Activated CD8-positive, alpha-beta T cell treated with anti-CD3 and anti-CD28 coated beads for 36 hours (primary cell): ENCODE results near the gene CPA1. TPM values are rescaled to one million over a fixed set of nuclear protein-coding genes. Genes with fewer than 3 reads are reported as not detected.

Source experiments
- ATAC-seq: fragments of 200-7000 bp; cut with Tn5 transposase; one replicate; pipeline ENCODE4 v1.10.0; 2021; ENCODE audit warnings: mild to moderate bottlenecking, moderate library complexity
- CTCF ChIA-PET: fragments of 350-600 bp; sonication (Branson Sonifier 250); formaldehyde crosslinking; loops from one replicate; lab custom pipeline; 2021; ENCODE audit warnings: antibody characterized with exemption; lab: Charles Lee
- POLR2A ChIA-PET: fragments of 350-600 bp; sonication (Branson Sonifier 250); formaldehyde crosslinking; loops from one replicate; lab custom pipeline; 2021; ENCODE audit warnings: antibody characterized with exemption; lab: Charles Lee
- DNase-seq: peaks from one replicate; pipeline ENCODE4 v3.0.0-alpha.2; 2020
- H3K27ac Mint-ChIP-seq: one replicate; pipeline ENCODE4 v1.8.0; 2021; ENCODE audit warnings: mild to moderate bottlenecking, mixed read lengths
- H3K27me3 Mint-ChIP-seq: one replicate; pipeline ENCODE4 v1.8.0; 2021; ENCODE audit warnings: mixed read lengths
- H3K36me3 Mint-ChIP-seq: one replicate; pipeline ENCODE4 v1.8.0; 2021; ENCODE audit warnings: low read depth, mixed read lengths
- H3K4me1 Mint-ChIP-seq: one replicate; pipeline ENCODE4 v1.8.0; 2021; ENCODE audit warnings: low read depth, mixed read lengths
- H3K4me3 Mint-ChIP-seq: one replicate; pipeline ENCODE4 v1.8.0; 2021; ENCODE audit warnings: mild to moderate bottlenecking, moderate library complexity, mixed read lengths
- H3K9me3 Mint-ChIP-seq: one replicate; pipeline ENCODE4 v1.8.0; 2021; ENCODE audit warnings: mixed read lengths
- intact Hi-C: fragments of 100-400 bp; cut with micrococcal nuclease; formaldehyde crosslinking; loops from one replicate; pipeline ENCODE4 v1.10.0; 2022
- total RNA-seq, 2 experiments: library from RNA; stranded (reverse); gene quantifications; one replicate each; pipeline ENCODE4 v1.2.3, GENCODE V29; 2021
- TF ChIP-seq, protein P1 (sequence below): fragments of 200-600 bp; IDR thresholded peaks from one replicate; pipeline ENCODE4 v1.8.0; 2022; ENCODE audit warnings: antibody characterized with exemption, mild to moderate bottlenecking

Gene CPA1
- total RNA-seq, 2 experiments from 2014 or later: not detected

DNA sequence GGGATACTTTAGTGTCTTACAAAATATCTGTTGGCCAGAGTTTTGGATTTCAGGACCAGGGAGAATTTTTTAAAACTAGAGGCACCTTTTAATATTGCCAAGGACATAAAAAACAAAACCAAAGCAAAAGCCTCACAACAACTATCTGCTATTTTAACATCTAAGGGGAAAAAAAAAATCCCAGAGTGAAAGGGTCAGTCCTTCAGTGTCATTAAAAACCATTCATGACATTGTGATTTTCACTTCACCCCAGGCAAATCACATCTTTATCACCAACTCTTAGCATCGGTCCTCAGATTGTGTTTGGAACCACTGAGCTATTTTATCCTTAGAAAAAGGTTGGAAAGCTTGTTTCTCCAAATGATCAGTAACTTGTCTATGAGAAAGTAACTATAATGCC lies 49.8 kb downstream of the CPA1 start:
- Mint-ChIP-seq H3K4me1 (peaks cover 35% of the 10 kb centered on the region), H3K27ac (no peak overlapping the region), H3K36me3 (peaks cover 11% of the 10 kb centered on the region), H3K27me3 (no peaks in the 10 kb centered on the region), H3K4me3 (no peak overlapping the region), H3K9me3 (no peaks in the 10 kb centered on the region)
- POLR2A ChIA-PET: no interaction called here
- DNase-seq: no peak
- TF ChIP-seq, protein P1, sequence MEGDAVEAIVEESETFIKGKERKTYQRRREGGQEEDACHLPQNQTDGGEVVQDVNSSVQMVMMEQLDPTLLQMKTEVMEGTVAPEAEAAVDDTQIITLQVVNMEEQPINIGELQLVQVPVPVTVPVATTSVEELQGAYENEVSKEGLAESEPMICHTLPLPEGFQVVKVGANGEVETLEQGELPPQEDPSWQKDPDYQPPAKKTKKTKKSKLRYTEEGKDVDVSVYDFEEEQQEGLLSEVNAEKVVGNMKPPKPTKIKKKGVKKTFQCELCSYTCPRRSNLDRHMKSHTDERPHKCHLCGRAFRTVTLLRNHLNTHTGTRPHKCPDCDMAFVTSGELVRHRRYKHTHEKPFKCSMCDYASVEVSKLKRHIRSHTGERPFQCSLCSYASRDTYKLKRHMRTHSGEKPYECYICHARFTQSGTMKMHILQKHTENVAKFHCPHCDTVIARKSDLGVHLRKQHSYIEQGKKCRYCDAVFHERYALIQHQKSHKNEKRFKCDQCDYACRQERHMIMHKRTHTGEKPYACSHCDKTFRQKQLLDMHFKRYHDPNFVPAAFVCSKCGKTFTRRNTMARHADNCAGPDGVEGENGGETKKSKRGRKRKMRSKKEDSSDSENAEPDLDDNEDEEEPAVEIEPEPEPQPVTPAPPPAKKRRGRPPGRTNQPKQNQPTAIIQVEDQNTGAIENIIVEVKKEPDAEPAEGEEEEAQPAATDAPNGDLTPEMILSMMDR: no peak
- CTCF ChIA-PET: no interaction called here
- intact Hi-C loops: no loop called here
- ATAC-seq: no peak

DNA sequence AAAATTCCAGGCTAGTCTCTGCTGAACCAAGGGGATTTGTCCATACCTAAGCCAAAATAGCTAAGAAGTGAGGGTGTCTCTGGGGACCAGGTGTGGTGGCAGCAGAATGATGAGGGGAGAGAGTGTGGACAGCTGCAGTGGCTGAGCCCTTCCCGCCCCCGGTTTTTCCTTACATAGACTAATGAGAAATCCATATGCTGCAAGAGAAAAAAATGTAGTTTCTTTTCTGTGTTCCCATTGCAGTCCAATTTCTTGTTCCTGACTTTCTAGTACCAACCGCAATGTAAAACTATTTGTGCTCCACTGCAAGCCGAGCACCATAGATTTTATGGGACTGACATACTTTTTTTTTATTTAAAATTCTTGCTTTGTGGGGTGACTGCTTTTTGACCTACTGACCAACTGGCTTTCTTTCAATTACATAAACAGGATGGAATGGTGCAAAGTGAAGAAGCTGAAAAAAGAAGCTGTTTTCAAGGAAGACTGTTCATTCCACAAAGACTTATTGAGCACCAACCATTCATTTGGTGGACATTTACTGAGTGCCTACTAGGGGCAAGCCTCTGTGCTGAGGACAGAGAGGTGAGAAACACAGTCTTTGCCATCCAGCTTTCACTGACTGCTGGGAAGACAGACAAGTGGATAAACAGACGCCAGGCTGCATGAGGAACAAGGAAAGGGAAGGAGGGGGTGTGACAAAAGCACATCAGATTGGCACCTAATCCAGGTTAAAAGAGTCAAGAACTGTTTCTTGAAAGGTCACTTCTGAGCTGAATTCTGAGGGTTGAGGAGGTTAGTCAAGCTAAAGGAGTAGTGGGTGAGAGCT lies 50.8 kb downstream of the CPA1 start:
- no peaks in the 10 kb centered on the region for H3K27me3 Mint-ChIP-seq
- ChIA-PET POLR2A (no interaction called here), CTCF (no interaction called here)
- no peak overlapping the region for H3K27ac Mint-ChIP-seq
- intact Hi-C loops: no loop called here
- H3K36me3 Mint-ChIP-seq: peaks cover 9% of the 10 kb centered on the region
- TF ChIP-seq, protein P1: no peak
- peaks cover 29% of the 10 kb centered on the region for H3K4me1 Mint-ChIP-seq
- no peak for DNase-seq
- H3K4me3 Mint-ChIP-seq: no peak overlapping the region
- no peaks in the 10 kb centered on the region for H3K9me3 Mint-ChIP-seq
- ATAC-seq: no peak

DNA sequence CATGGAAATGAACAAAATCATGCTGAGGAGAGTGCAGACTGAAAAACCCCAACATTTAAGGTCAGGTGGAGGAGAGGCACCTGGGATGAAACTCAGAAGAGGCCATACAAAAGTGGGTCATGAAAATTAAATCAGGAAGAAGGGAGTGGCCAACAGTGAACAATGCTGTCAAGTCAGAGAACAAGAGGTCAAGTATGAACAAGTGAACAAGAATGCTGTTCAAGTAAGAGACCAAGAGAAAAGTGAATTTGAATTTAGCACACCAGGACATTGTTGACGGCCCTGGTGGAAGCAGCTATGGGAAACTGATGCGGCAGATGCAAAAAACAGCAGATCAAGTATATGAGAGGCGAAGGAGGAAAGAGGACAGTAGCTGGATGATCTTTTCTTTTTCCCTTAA lies 52.6 kb downstream of the CPA1 start:
- Mint-ChIP-seq H3K36me3 (peaks cover 17% of the 10 kb centered on the region), H3K9me3 (no peaks in the 10 kb centered on the region), H3K4me3 (no peak overlapping the region), H3K27me3 (no peaks in the 10 kb centered on the region), H3K27ac (no peak overlapping the region), H3K4me1 (peaks cover 28% of the 10 kb centered on the region)
- DNase-seq: no peak
- intact Hi-C loops: no loop called here
- CTCF ChIA-PET: no interaction called here
- ATAC-seq: no peak
- TF ChIP-seq, protein P1: no peak
- POLR2A ChIA-PET: interaction anchor here (0.5 to 0.9 kb wide), 2 partner anchors 9 to 241 kb away, joined by 3 read pairs; no protein-coding TSS in a partner anchor

DNA sequence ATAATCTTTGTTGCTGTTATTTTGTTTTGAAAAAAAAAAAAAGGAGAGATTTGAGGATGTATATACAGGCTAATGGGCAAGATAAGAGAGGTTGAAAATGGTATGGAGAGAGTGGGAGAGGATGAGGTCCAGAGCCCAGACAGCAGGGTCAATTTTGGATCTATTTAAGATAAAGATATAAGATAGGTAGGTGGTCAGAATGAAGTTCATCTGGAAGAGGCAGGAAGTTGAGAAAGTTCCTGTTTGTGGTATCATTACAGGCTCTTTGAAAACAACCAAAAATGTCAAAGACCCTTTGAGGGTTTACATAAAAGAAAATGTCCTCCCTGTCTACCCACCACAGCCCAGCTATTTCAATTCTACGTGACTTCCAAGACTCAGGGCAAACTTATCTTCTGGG lies 53.0 kb downstream of the CPA1 start:
- no peaks in the 10 kb centered on the region for H3K9me3 Mint-ChIP-seq
- no peaks in the 10 kb centered on the region for H3K27me3 Mint-ChIP-seq
- ChIA-PET CTCF (no interaction called here), POLR2A (interaction anchor here (0.5 to 1.2 kb wide), 3 partner anchors 8 to 241 kb away, joined by 3 read pairs; no protein-coding TSS in a partner anchor)
- TF ChIP-seq, protein P1: no peak
- peaks cover 19% of the 10 kb centered on the region for H3K36me3 Mint-ChIP-seq
- ATAC-seq (no peak), DNase-seq (no peak)
- H3K4me3 Mint-ChIP-seq: no peak overlapping the region
- peaks cover 30% of the 10 kb centered on the region for H3K4me1 Mint-ChIP-seq
- intact Hi-C loops: no loop called here
- no peak overlapping the region for H3K27ac Mint-ChIP-seq

DNA sequence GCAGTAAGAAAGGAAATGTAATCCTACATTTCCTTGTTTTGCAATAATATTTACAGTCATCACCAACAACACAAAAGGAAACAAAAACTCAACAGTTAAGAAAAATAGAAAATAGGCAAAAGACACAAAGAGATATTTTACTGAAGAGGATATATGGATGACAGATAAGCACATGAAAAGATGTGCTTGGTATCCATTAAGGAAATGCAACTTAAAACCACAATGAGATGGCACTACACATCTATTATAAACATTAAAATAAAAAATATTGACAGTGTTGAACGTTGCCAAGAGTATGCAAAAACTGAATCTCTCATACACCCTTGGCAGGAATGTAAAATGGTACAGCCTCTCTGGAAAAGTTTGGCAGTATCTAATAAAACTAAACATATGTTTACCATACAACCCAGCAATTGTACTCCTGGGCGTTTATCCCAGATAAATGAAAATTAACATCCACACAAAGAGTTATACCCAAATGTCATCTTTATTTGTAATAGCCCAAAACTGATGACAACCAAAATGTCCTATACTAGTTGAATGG lies 55.1 kb downstream of the CPA1 start:
- POLR2A ChIA-PET: no interaction called here
- TF ChIP-seq, protein P1: no peak
- intact Hi-C loops: no loop called here
- peaks cover 38% of the 10 kb centered on the region for H3K4me1 Mint-ChIP-seq
- peaks cover under 1% of the 10 kb centered on the region for H3K9me3 Mint-ChIP-seq
- CTCF ChIA-PET: no interaction called here
- H3K4me3 Mint-ChIP-seq: no peak overlapping the region
- DNase-seq (no peak), ATAC-seq (no peak)
- H3K36me3 Mint-ChIP-seq: peaks cover 22% of the 10 kb centered on the region
- no peaks in the 10 kb centered on the region for H3K27me3 Mint-ChIP-seq
- no peak overlapping the region for H3K27ac Mint-ChIP-seq
